DND-41 (cell line): Measurements from ENCODE around the gene MYD88.

ENCODE experiments used
- ATAC-seq: fragments of 200-7000 bp; cut with Tn5 transposase; 3 replicates; pipeline ENCODE4 v1.9.1; 2021; ENCODE audit warnings: low read depth; ENCODE audit not compliant: insufficient read depth
- DNase-seq: peaks from one replicate; pipeline ENCODE4 v3.0.0-alpha.2; 2020
- H2AFZ ChIP-seq: 2 replicates; pipeline ENCODE4 v1.6.0; 2012; ENCODE audit warnings: low read depth, low read length
- H3K27ac ChIP-seq: 2 replicates; pipeline ENCODE4 v1.5.1; 2012; ENCODE audit warnings: low read length, inconsistent platforms
- H3K27me3 ChIP-seq: fragments of 200-600 bp; sonication (generic); 2 replicates; pipeline ENCODE4 v1.6.0; 2012; ENCODE audit warnings: low read length, mild to moderate bottlenecking, inconsistent platforms; ENCODE audit not compliant: insufficient read depth, poor library complexity
- H3K36me3 ChIP-seq: 2 replicates; pipeline ENCODE4 v1.5.1; 2012; ENCODE audit warnings: low read length, inconsistent platforms; ENCODE audit not compliant: insufficient read depth
- H3K4me1 ChIP-seq: 2 replicates; pipeline ENCODE4 v1.5.1; 2012; ENCODE audit warnings: mild to moderate bottlenecking, low read length; ENCODE audit not compliant: insufficient read depth
- H3K4me2 ChIP-seq: 2 replicates; pipeline ENCODE4 v1.6.0; 2012; ENCODE audit warnings: mild to moderate bottlenecking, moderate library complexity, low read length, inconsistent platforms; ENCODE audit not compliant: insufficient read depth
- H3K4me3 ChIP-seq, 2 experiments: fragments of 200-600 bp in 1 of 2; shearing (Covaris generic) in 1 of 2; 2 replicates each; pipeline ENCODE4 v1.5.1; 2012 to 2016; ENCODE audit warnings: inconsistent platforms in 2 of 2, low read length in 2 of 2, mild to moderate bottlenecking in 2 of 2, low read depth in 1 of 2, moderate library complexity in 1 of 2
- H3K79me2 ChIP-seq: 2 replicates; pipeline ENCODE4 v1.6.0; 2012; ENCODE audit warnings: low read length, inconsistent platforms; ENCODE audit not compliant: insufficient read depth
- H3K9ac ChIP-seq: 2 replicates; pipeline ENCODE4 v1.6.0; 2012; ENCODE audit warnings: low read depth, mild to moderate bottlenecking, inconsistent platforms, low read length, moderate library complexity
- H3K9me3 ChIP-seq: 2 replicates; pipeline ENCODE4 v1.5.1; 2012; ENCODE audit warnings: low read length, moderate library complexity, mild to moderate bottlenecking, inconsistent platforms; ENCODE audit not compliant: insufficient read depth, severe bottlenecking
- H4K20me1 ChIP-seq: 2 replicates; pipeline ENCODE4 v1.6.0; 2012; ENCODE audit warnings: low read length; ENCODE audit not compliant: insufficient read depth
- CTCF ChIP-seq: IDR thresholded peaks from 2 replicates; pipeline ENCODE4 v1.5.1; 2012; ENCODE audit warnings: borderline replicate concordance, low read length, moderate library complexity, mild to moderate bottlenecking; ENCODE audit not compliant: poor library complexity, severe bottlenecking; ENCODE audit errors: extremely low read depth
- EZH2 ChIP-seq: IDR thresholded peaks from 3 replicates; pipeline ENCODE4 v1.6.1; 2012; ENCODE audit warnings: borderline replicate concordance, low read depth, mild to moderate bottlenecking, moderate library complexity, low read length, inconsistent platforms; ENCODE audit not compliant: severe bottlenecking

Gene MYD88

GRCh38 chr3:38169027-38169317, 30.5 kb downstream of the MYD88 start:
- Histone ChIP-seq H3K27me3 (no peaks in the 10 kb centered on the region), H3K36me3 (no peaks in the 10 kb centered on the region; the same call in 1 of the 2 replicates), H2AFZ (no peak overlapping the region), H3K9ac (no peak overlapping the region), H3K4me1 (peaks cover 61% of the 10 kb centered on the region), H4K20me1 (peaks cover 46% of the 10 kb centered on the region), H3K4me2 (0 out of 2 replicates have a peak overlapping the region, but pooled peaks have one; percentile 72), H3K4me3 (no peak overlapping the region), H3K79me2 (peaks cover 87% of the 10 kb centered on the region), H3K9me3 (no peaks in the 10 kb centered on the region), H3K27ac (no peak overlapping the region)
- TF ChIP-seq EZH2: no peak
- TF ChIP-seq CTCF: no peak
- no peak for DNase-seq
- no peak for ATAC-seq

GRCh38 chr3:38170722-38171121, 32.3 kb downstream of the MYD88 start:
- TF ChIP-seq EZH2 (no peak), CTCF (no peak)
- Histone ChIP-seq H3K9ac (no peak overlapping the region), H3K4me1 (peaks cover 56% of the 10 kb centered on the region), H3K36me3 (no peaks in the 10 kb centered on the region; the same call in 1 of the 2 replicates), H3K79me2 (peaks cover 99% of the 10 kb centered on the region), H3K4me3 (no peak overlapping the region), H2AFZ (no peak overlapping the region), H3K27ac (no peak overlapping the region), H3K4me2 (peak overlapping the region; percentile 19; the same call in 1 of the 2 replicates), H4K20me1 (peaks cover 56% of the 10 kb centered on the region), H3K27me3 (no peaks in the 10 kb centered on the region), H3K9me3 (no peaks in the 10 kb centered on the region)
- ATAC-seq (no peak), DNase-seq (no peak)

- H3K36me3 ChIP-seq: no peaks in the 10 kb centered on the region
- H3K27me3 ChIP-seq: no peaks in the 10 kb centered on the region
- no peak overlapping the region for H2AFZ ChIP-seq
- peaks cover 59% of the 10 kb centered on the region for H4K20me1 ChIP-seq
- no peaks in the 10 kb centered on the region for H3K9me3 ChIP-seq
- no peak overlapping the region for H3K27ac ChIP-seq
- H3K4me3 ChIP-seq: no peak overlapping the region
- DNase-seq (no peak), ATAC-seq (no peak)
- peaks cover 51% of the 10 kb centered on the region for H3K4me1 ChIP-seq
- H3K9ac ChIP-seq: no peak overlapping the region
- H3K4me2 ChIP-seq: no peak overlapping the region
- peaks cover 100% of the 10 kb centered on the region for H3K79me2 ChIP-seq
- TF ChIP-seq EZH2 (no peak), CTCF (no peak)
Observed at GRCh38 chr3:38171622-38172021, 33.2 kb downstream of the MYD88 start.

- Histone ChIP-seq H3K4me3 (no peak overlapping the region), H3K27ac (no peak overlapping the region), H3K4me2 (no peak overlapping the region), H3K9ac (no peak overlapping the region), H3K9me3 (no peaks in the 10 kb centered on the region), H3K36me3 (no peaks in the 10 kb centered on the region; the same call in 1 of the 2 replicates), H2AFZ (no peak overlapping the region), H3K4me1 (peaks cover 31% of the 10 kb centered on the region), H3K79me2 (peaks cover 100% of the 10 kb centered on the region), H4K20me1 (peaks cover 64% of the 10 kb centered on the region), H3K27me3 (no peaks in the 10 kb centered on the region)
- TF ChIP-seq EZH2 (no peak), CTCF (no peak)
- DNase-seq: no peak
- peak; percentile 73 for ATAC-seq
Observed at GRCh38 chr3:38173834-38174418, 35.5 kb downstream of the MYD88 start.
